H9 (cell line): ENCODE results near the gene GATC. TPM values are rescaled to one million over a fixed set of nuclear protein-coding genes. Genes with fewer than 3 reads are reported as not detected.

ENCODE experiments used
- DNase-seq: peaks from one replicate; pipeline ENCODE4 v3.0.0-alpha.2; 2017
- H2AFZ ChIP-seq: one replicate; pipeline ENCODE4 v1.6.1; 2013; ENCODE audit warnings: mild to moderate bottlenecking, low read length, control low read depth, moderate library complexity
- H2AK5ac ChIP-seq: 2 replicates; pipeline ENCODE4 v1.6.1; 2013; ENCODE audit warnings: low read length, control low read depth, mixed read lengths; ENCODE audit not compliant: insufficient read length
- H2BK120ac ChIP-seq: one replicate; pipeline ENCODE4 v1.6.1; 2013; ENCODE audit warnings: low read depth, mild to moderate bottlenecking, low read length, control low read depth, inconsistent platforms; ENCODE audit not compliant: poor library complexity, severe bottlenecking
- H2BK12ac ChIP-seq: 2 replicates; pipeline ENCODE4 v1.6.1; 2013; ENCODE audit warnings: low read length, control low read depth, mixed read lengths, low read depth; ENCODE audit not compliant: insufficient read length
- H2BK15ac ChIP-seq: 2 replicates; pipeline ENCODE4 v1.6.1; 2013; ENCODE audit warnings: low read depth, low read length, control low read depth
- H2BK20ac ChIP-seq: one replicate; pipeline ENCODE4 v1.6.1; 2013; ENCODE audit warnings: low read depth, mild to moderate bottlenecking, low read length, control low read depth, inconsistent platforms; ENCODE audit not compliant: poor library complexity, severe bottlenecking
- H2BK5ac ChIP-seq: 2 replicates; pipeline ENCODE4 v1.6.1; 2013; ENCODE audit warnings: low read length, control low read depth, mixed read lengths; ENCODE audit not compliant: insufficient read length
- H3K14ac ChIP-seq: 2 replicates; pipeline ENCODE4 v1.6.1; 2013; ENCODE audit warnings: low read length, control low read depth; ENCODE audit not compliant: insufficient read depth
- H3K18ac ChIP-seq: 2 replicates; pipeline ENCODE4 v1.6.1; 2013; ENCODE audit warnings: low read depth, mild to moderate bottlenecking, mixed read lengths, low read length, control low read depth; ENCODE audit not compliant: insufficient read length
- H3K23ac ChIP-seq: 2 replicates; pipeline ENCODE4 v1.6.1; 2013; ENCODE audit warnings: low read length, control low read depth, mixed read lengths, low read depth; ENCODE audit not compliant: insufficient read length
- H3K23me2 ChIP-seq: 2 replicates; pipeline ENCODE4 v1.6.1; 2013; ENCODE audit warnings: low read depth, mild to moderate bottlenecking, mixed read lengths, low read length, control low read depth; ENCODE audit not compliant: insufficient read length, poor library complexity, severe bottlenecking
- H3K27ac ChIP-seq: 2 replicates; pipeline ENCODE4 v1.5.1; 2013; ENCODE audit warnings: low read length, control low read depth, mixed read lengths, low read depth; ENCODE audit not compliant: insufficient read length
- H3K27me3 ChIP-seq: 2 replicates; pipeline ENCODE4 v1.6.1; 2013; ENCODE audit warnings: low read length, control low read depth, inconsistent platforms; ENCODE audit not compliant: insufficient read depth
- H3K4ac ChIP-seq: 2 replicates; pipeline ENCODE4 v1.6.1; 2013; ENCODE audit warnings: low read depth, mild to moderate bottlenecking, control low read depth, inconsistent platforms, low read length, moderate library complexity
- H3K4me1 ChIP-seq: 2 replicates; pipeline ENCODE4 v1.6.1; 2013; ENCODE audit warnings: low read length, control low read depth, inconsistent platforms; ENCODE audit not compliant: insufficient read depth
- H3K4me2 ChIP-seq: 2 replicates; pipeline ENCODE4 v1.6.1; 2013; ENCODE audit warnings: low read length, control low read depth, mixed read lengths; ENCODE audit not compliant: insufficient read length, insufficient read depth
- H3K56ac ChIP-seq: 2 replicates; pipeline ENCODE4 v1.6.1; 2013; ENCODE audit warnings: low read depth, mild to moderate bottlenecking, mixed read lengths, low read length, control low read depth; ENCODE audit not compliant: insufficient read length
- H3K79me1 ChIP-seq: 2 replicates; pipeline ENCODE4 v1.6.1; 2013; ENCODE audit warnings: low read depth, mild to moderate bottlenecking, moderate library complexity, low read length, control low read depth, inconsistent platforms; ENCODE audit not compliant: insufficient read depth, poor library complexity, severe bottlenecking
- H3K79me2 ChIP-seq: 2 replicates; pipeline ENCODE4 v1.6.1; 2013; ENCODE audit warnings: low read length, control low read depth, inconsistent platforms; ENCODE audit not compliant: insufficient read depth
- H3K9ac ChIP-seq: 2 replicates; pipeline ENCODE4 v1.6.1; 2013; ENCODE audit warnings: low read length, control low read depth, mixed read lengths; ENCODE audit not compliant: insufficient read length; ENCODE audit errors: extremely low read depth
- H3K9me3 ChIP-seq: one replicate; pipeline ENCODE4 v1.6.1; 2013; ENCODE audit warnings: low read depth, low read length, inconsistent platforms; ENCODE audit not compliant: control insufficient read depth
- H3T11ph ChIP-seq: one replicate; pipeline ENCODE4 v1.6.1; 2013; ENCODE audit warnings: mild to moderate bottlenecking, low read length, control low read depth, inconsistent platforms
- H4K20me1 ChIP-seq: one replicate; pipeline ENCODE4 v1.6.1; 2013; ENCODE audit not compliant: control insufficient read depth, insufficient read length, insufficient read depth
- H4K5ac ChIP-seq: 2 replicates; pipeline ENCODE4 v1.6.1; 2013; ENCODE audit warnings: low read depth, mild to moderate bottlenecking, mixed read lengths, low read length, control low read depth; ENCODE audit not compliant: insufficient read length
- H4K8ac ChIP-seq: replicated peaks from 2 replicates; pipeline ENCODE4 v1.6.1; 2013; ENCODE audit warnings: low read length, control low read depth, mixed read lengths, low read depth; ENCODE audit not compliant: insufficient read length
- H4K91ac ChIP-seq: 2 replicates; pipeline ENCODE4 v1.6.1; 2013; ENCODE audit warnings: low read depth, mild to moderate bottlenecking, moderate library complexity, mixed read lengths, low read length, control low read depth; ENCODE audit not compliant: insufficient read length
- H3K27ac Mint-ChIP-seq, 3 experiments: 2 replicates in 2 of 3; 3 replicates in 1 of 3; pipeline ENCODE4 v1.8.0; 2020 to 2021; ENCODE audit warnings: mixed read lengths in 3 of 3, mild to moderate bottlenecking in 1 of 3, moderate library complexity in 1 of 3
- H3K27me3 Mint-ChIP-seq: 2 replicates; pipeline ENCODE4 v1.8.0; 2021; ENCODE audit warnings: low read depth, mild to moderate bottlenecking, moderate library complexity, mixed read lengths
- H3K36me3 Mint-ChIP-seq, 3 experiments: 2 replicates in 2 of 3; 3 replicates in 1 of 3; pipeline ENCODE4 v1.8.0; 2020 to 2021; ENCODE audit warnings: low read depth in 3 of 3, mixed read lengths in 3 of 3; ENCODE audit not compliant: insufficient read depth in 1 of 3
- H3K4me1 Mint-ChIP-seq, 2 experiments: 2 replicates each; pipeline ENCODE4 v1.8.0; 2020; ENCODE audit warnings: mixed read lengths in 2 of 2
- H3K4me3 Mint-ChIP-seq, 2 experiments: 2 replicates in 1 of 2; 3 replicates in 1 of 2; pipeline ENCODE4 v1.8.0; 2020 to 2021; ENCODE audit warnings: mild to moderate bottlenecking in 2 of 2, mixed read lengths in 2 of 2, moderate library complexity in 1 of 2
- H3K9me3 Mint-ChIP-seq, 2 experiments: 2 replicates in 1 of 2; 3 replicates in 1 of 2; pipeline ENCODE4 v1.8.0; 2020; ENCODE audit warnings: mild to moderate bottlenecking in 2 of 2, mixed read lengths in 2 of 2, moderate library complexity in 1 of 2
- CTCF ChIP-seq: fragments of 200-600 bp; sonication (generic); conservative IDR thresholded peaks from 3 replicates; pipeline ENCODE4 v1.8.0; 2021; ENCODE audit warnings: antibody characterized with exemption, mild to moderate bottlenecking
- WGBS: extraction: QIAGEN DNeasy Blood & Tissue Kit; methylation state at CpG from one replicate; pipeline ENCODE4 v1.1.7; 2013; ENCODE audit warnings: missing lambda C conversion rate, low lambda C conversion rate, mixed read lengths; ENCODE audit not compliant: insufficient read length; ENCODE audit errors: extremely low coverage; 5-methylcytosine and 5-hydroxymethylcytosine counted together
- total RNA-seq: library from RNA; stranded (reverse); gene quantifications from 2 replicates; pipeline ENCODE4 v1.2.1, GENCODE V29; 2021

The GATC gene
- total RNA-seq, 1 experiment from 2014 or later: 25.9 TPM

GRCh38 chr12:120474616-120474960 is 28.3 kb downstream of the GATC start:
- Histone ChIP-seq H3K23me2 (no peaks in the 10 kb centered on the region), H4K8ac (no peak overlapping the region), H3K4me1 (no peaks in the 10 kb centered on the region; the same call in 1 of the 2 replicates), H2AK5ac (no peak overlapping the region), H3K27ac (no peak overlapping the region), H3K4ac (no peak overlapping the region), H3K79me1 (no peaks in the 10 kb centered on the region), H2AFZ (no peak overlapping the region), H3K56ac (no peak overlapping the region), H3K79me2 (no peaks in the 10 kb centered on the region), H3K9ac (no peak overlapping the region), H4K5ac (no peak overlapping the region), H2BK20ac (no peak overlapping the region), H4K20me1 (no peaks in the 10 kb centered on the region), H2BK120ac (no peak overlapping the region), H3K18ac (no peak overlapping the region), H4K91ac (no peak overlapping the region), H2BK15ac (no peak overlapping the region), H3K9me3 (no peaks in the 10 kb centered on the region), H3K23ac (no peak overlapping the region), H3T11ph (no peak overlapping the region), H3K4me2 (no peak overlapping the region), H3K14ac (no peak overlapping the region), H2BK12ac (no peak overlapping the region), H3K27me3 (no peaks in the 10 kb centered on the region), H2BK5ac (no peak overlapping the region)
- H3K4me1 Mint-ChIP-seq: peaks cover 17 to 18% of the 10 kb centered on the region in 2 experiments
- DNase-seq: peak; percentile 43
- no peaks in the 10 kb centered on the region for H3K27me3 Mint-ChIP-seq
- H3K27ac Mint-ChIP-seq: peak overlapping the region in 1 of 3 experiments; percentile 7; a peak in 2 of 7 replicates
- H3K36me3 Mint-ChIP-seq: no peaks in the 10 kb centered on the region
- WGBS: no CpG with 5 or more reads among the region's 2 CpGs
- TF ChIP-seq CTCF: no peak
- H3K4me3 Mint-ChIP-seq: no peak overlapping the region
- no peaks in the 10 kb centered on the region for H3K9me3 Mint-ChIP-seq
